HCT116 (cell line): ENCODE measurements around the gene SMTNL2.

Experiments
- ELF1 ChIP-seq: IDR thresholded peaks from 2 replicates; pipeline ENCODE4 v1.6.1; 2012; ENCODE audit warnings: low read depth, borderline replicate concordance
- EZH2 ChIP-seq: fragments of 200-600 bp; sonication (generic); IDR thresholded peaks from 2 replicates; pipeline ENCODE4 v1.6.1; 2017; ENCODE audit warnings: antibody characterized with exemption, mixed run types
- EZH2phosphoT487 ChIP-seq: fragments of 200-600 bp; IDR thresholded peaks from 2 replicates; pipeline ENCODE4 v1.6.1; 2018; ENCODE audit warnings: antibody characterized with exemption, borderline replicate concordance
- FOSL1 ChIP-seq: IDR thresholded peaks from 2 replicates; pipeline ENCODE4 v1.6.1; 2012; ENCODE audit warnings: low read depth
- MAX ChIP-seq: IDR thresholded peaks from 2 replicates; pipeline ENCODE4 v1.6.1; 2012
- POLR2A ChIP-seq: IDR thresholded peaks from 2 replicates; pipeline ENCODE4 v1.7.0; 2011; ENCODE audit warnings: borderline replicate concordance; ENCODE audit not compliant: insufficient read depth, insufficient read length; ENCODE audit errors: extremely low read depth
- REST ChIP-seq: IDR thresholded peaks from 2 replicates; pipeline ENCODE4 v1.6.1; 2012; ENCODE audit warnings: low read depth
- SRF ChIP-seq: IDR thresholded peaks from 2 replicates; pipeline ENCODE4 v1.6.1; 2012; ENCODE audit warnings: low read depth
- ZNF274 ChIP-seq: fragments of 200-500 bp; sonication (Bioruptor generic); IDR thresholded peaks from 2 replicates; pipeline ENCODE4 v1.6.1; 2014; ENCODE audit warnings: mild to moderate bottlenecking, low read depth, low read length, inconsistent platforms
- TF ChIP-seq, protein P1 (sequence below), 3 experiments: fragments of 200-600 bp in 1 of 3; sonication (generic) in 1 of 3; IDR thresholded peaks in 2 of 3; conservative IDR thresholded peaks in 1 of 3; 2 replicates each; pipeline ENCODE4 v1.5.1; 2012 to 2017; ENCODE audit warnings: low read depth in 2 of 3, low read length in 2 of 3, antibody characterized with exemption in 1 of 3, borderline replicate concordance in 1 of 3, control low read depth in 1 of 3, mild to moderate bottlenecking in 1 of 3, mixed read lengths in 1 of 3, mixed run types in 1 of 3, moderate library complexity in 1 of 3; ENCODE audit not compliant: insufficient read depth in 1 of 3
- TF ChIP-seq, protein P2 (sequence below): IDR thresholded peaks from 2 replicates; pipeline ENCODE4 v1.6.1; 2012

DNA sequence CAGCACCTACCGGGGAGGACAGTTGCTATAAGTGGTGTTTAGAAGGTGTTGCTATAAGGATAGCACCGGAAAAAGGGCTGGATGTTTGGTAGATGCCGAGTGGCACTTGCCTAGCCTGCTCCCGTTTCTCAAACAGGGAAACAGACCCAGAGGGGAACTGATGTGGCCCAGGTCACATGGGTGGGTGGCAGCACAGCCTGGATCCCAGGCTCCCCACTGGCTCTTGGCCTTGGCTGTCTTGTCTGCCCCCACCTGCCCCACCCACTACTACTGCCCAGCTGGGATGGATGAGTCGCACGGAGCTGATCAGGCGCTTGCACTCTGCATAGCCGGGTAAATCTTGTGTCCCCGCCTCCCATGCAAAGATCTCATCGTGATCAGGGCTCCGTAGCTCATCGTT is 7.2 kb downstream of the SMTNL2 start:
- TF ChIP-seq ZNF274 (no peak), MAX (no peak), EZH2phosphoT487 (no peak), REST (no peak), POLR2A (no peak), ELF1 (no peak), FOSL1 (no peak), EZH2 (no peak), SRF (no peak)
- TF ChIP-seq, protein P1, sequence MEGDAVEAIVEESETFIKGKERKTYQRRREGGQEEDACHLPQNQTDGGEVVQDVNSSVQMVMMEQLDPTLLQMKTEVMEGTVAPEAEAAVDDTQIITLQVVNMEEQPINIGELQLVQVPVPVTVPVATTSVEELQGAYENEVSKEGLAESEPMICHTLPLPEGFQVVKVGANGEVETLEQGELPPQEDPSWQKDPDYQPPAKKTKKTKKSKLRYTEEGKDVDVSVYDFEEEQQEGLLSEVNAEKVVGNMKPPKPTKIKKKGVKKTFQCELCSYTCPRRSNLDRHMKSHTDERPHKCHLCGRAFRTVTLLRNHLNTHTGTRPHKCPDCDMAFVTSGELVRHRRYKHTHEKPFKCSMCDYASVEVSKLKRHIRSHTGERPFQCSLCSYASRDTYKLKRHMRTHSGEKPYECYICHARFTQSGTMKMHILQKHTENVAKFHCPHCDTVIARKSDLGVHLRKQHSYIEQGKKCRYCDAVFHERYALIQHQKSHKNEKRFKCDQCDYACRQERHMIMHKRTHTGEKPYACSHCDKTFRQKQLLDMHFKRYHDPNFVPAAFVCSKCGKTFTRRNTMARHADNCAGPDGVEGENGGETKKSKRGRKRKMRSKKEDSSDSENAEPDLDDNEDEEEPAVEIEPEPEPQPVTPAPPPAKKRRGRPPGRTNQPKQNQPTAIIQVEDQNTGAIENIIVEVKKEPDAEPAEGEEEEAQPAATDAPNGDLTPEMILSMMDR (IDR thresholded peaks at IDR 0.05 in 2 of 3, conservative IDR thresholded peaks at IDR 0.05 in 1 of 3; ENCODE audit: borderline replicate concordance in 1 of 3, insufficient read depth in 1 of 3, low read depth in 2 of 3, low read length in 2 of 3) = no peak
- TF ChIP-seq, protein P2, sequence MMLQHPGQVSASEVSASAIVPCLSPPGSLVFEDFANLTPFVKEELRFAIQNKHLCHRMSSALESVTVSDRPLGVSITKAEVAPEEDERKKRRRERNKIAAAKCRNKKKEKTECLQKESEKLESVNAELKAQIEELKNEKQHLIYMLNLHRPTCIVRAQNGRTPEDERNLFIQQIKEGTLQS = no peak
